NCI-H69 (cell line): Measurements from ENCODE around the gene CAPN1.

Source experiments
- DNase-seq: peaks from one replicate; lab custom pipeline; 2025; lab: John Stamatoyannopoulos, UW

Gene CAPN1

DNA sequence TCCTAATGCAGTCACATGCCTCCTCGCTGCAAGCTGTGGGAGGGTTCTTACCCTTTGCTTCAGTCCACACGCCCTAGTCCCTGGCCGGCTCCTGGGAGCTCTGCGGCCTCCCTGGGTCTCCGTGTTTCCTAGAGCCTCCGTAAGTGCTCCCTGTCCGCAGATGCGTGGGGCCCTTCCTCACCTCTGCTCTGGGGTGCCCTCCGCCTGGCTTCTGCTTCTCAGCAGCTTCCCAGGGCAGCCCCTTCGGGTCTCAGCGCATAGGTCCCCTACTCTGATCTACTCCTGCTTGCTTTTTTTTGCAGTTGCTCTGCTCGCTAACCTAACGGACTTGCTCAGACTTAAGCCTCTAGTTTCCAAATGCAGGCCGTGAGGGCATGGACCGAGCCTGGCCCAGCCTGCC is 22.4 kb downstream of the CAPN1 start:
- DNase-seq = no peak

GRCh38 chr11:65204646-65205601 is 23.2 kb downstream of the CAPN1 start:
- DNase-seq = peak; percentile 74

DNA sequence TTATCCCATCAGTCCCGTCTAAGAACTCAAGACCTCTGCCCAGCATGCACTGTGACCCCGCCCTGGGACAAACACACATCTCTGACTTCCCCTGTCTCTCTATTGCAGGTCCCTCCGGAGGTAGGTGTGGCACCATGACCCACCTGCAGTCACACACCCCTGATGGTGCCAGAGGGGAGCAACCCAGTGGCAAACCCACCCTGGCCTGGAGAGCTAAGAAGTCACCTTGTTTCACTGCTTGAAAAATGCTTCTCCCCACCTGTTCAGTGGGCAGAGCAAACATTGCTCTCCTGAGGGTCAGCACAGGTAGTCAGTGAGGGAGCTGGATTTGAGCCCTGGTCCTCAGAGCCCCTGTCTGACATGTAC is 23.9 kb downstream of the CAPN1 start:
- no peak for DNase-seq

- DNase-seq = no peak
Observed at GRCh38 chr11:65206441-65206841, 24.7 kb downstream of the CAPN1 start.

DNA sequence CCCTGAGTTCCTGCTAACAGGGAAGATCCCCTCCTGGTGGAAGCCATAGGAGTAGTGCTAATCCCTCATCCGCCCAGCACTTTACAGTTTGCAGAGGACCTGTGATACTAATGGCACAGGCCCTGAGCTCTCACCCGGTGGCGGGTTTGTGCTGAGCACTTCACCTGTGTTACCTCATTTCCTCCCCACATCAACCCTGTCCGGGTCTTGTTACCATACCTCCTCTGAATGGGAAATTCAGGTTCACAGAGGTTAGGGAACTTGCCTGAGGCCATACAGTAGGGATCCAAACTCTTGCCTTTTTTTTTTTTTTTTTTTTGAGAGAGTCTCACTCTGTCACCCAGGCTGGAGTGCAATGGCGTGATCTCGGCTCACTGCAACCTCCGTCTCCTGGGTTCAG is 25.2 kb downstream of the CAPN1 start:
- no peak for DNase-seq

DNA sequence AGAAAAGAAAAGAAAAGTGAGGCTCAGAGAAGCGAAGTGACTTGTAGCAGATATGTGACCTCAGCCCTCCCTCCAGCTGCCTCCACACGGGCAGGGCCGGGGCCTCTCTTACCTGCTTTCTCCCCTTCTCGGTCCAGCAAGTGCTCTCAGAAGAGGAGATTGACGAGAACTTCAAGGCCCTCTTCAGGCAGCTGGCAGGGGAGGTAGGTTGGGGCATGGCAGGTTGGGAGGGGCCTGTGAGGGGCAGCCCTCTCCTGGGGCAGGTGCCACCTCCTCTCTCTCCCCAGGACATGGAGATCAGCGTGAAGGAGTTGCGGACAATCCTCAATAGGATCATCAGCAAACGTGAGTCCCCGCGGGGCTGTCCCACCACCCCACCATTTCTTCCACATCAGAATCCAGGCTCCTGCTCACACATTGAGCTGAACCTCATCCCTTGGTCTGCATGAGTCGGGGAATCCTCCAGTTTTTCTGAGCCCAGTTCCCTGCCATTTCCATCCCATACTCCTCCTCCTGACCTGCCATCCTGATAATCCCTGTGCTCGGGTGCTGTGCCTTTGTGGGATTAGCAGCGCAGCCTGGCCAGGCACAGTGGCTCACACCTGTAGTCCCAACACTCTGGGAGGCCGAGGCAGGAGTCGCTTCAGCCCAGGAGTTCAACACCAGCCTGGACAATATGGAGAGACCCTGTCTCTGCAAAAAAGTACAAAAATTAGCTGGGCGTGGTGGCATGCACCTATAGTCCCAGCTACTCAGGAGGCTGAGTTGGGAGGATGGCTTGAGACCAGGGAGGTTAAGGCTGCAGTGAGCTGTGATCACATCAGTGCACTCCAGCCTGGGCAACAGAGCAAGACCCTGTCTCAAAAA is 26.4 kb downstream of the CAPN1 start:
- no peak for DNase-seq

GRCh38 chr11:65208785-65209710 is 27.3 kb downstream of the CAPN1 start:
- DNase-seq = no peak

DNA sequence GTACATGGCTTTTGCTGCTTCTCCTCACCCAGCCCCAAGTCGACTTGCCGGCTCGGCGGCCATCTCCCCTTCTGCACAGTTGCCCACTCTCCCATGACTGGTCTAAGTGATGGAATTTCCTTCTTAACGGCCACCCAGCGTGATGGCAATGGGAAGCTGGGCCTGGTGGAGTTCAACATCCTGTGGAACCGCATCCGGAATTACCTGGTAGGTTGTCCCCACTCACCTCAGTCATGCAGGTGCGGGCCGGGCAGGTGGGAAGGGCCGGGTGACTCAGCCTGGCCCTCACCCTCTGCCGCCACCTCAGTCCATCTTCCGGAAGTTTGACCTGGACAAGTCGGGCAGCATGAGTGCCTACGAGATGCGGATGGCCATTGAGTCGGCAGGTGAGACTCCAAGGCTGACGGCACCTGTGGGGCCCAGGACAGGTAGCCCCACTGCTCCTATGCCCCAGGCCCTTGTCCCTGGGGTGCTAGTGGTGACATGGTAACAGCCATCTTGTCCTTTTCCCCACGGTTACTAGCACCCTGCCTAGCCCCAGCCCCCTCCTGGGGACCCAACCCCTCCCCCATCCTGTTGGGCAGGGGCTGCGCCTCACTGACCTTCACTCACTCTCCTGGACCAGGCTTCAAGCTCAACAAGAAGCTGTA is 28.1 kb downstream of the CAPN1 start:
- DNase-seq = no peak

DNA sequence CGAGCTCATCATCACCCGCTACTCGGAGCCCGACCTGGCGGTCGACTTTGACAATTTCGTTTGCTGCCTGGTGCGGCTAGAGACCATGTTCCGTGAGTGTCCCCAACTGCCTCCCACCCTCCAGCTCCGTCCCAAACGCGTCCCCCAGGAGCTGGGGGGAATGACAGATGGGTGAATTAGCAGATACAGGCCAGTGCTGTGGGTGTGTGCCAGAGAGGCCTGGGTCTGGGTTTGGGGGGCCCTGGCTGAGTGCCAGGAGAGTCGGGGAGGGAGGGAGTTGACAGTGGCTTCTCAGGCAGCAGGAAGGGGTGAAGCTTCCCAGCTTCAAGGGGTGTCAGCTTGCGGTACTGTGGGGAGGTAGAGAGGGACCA is 28.6 kb downstream of the CAPN1 start:
- DNase-seq = no peak

DNA sequence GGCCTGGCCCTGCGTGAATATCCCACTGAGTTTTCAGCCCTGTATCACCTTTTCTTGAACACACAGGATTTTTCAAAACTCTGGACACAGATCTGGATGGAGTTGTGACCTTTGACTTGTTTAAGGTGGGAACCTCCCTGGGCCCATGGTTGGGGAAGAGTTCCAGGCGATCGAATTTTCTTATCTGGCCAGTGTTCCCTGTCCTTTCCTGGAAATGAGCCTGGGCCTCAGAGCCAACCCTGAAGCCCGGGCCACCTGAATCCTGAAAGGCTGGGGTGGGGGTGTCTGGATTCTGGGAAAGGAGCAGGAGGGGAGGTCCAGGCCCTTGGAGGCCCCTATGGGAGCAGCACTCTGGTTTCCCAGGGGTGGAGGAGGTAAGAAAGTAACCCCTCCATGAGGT is 29.0 kb downstream of the CAPN1 start:
- no peak for DNase-seq

- no peak for DNase-seq
Observed at GRCh38 chr11:65211293-65212105, 29.8 kb downstream of the CAPN1 start.

DNA sequence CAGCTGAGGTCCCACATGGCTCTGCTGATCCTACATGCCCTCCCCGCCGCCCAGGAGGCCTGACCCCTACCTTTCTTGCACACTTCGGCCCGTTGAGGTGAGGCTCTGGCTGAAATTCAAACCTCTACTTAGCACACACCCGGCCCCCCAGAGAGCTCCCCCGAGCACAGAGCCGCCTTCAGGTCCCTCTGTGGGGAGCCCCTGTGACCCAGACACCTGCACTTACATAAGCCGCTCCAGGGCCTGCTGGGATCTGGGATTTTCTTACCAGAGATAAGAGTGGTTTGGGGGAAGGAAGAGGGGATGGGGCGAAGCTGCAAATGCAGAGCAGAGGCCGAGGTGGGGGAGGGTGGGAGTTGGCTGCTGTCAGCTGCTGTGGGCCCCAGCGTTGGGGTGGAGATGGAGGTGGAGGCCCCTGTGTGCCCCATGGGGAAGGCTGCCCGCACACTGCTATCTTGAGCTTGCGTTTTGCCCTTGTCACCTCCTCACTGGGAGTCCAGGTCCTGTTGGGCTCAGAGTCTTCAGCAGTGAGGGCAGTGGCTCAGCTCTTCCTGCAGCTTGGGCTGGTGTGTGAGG is 30.6 kb downstream of the CAPN1 start:
- DNase-seq = no peak

- DNase-seq = peak; percentile 55
Observed at GRCh38 chr11:65213322-65214211, 31.8 kb downstream of the CAPN1 start.

- no peak for DNase-seq
Observed at GRCh38 chr11:65214212-65214845, 32.6 kb downstream of the CAPN1 start.

DNA sequence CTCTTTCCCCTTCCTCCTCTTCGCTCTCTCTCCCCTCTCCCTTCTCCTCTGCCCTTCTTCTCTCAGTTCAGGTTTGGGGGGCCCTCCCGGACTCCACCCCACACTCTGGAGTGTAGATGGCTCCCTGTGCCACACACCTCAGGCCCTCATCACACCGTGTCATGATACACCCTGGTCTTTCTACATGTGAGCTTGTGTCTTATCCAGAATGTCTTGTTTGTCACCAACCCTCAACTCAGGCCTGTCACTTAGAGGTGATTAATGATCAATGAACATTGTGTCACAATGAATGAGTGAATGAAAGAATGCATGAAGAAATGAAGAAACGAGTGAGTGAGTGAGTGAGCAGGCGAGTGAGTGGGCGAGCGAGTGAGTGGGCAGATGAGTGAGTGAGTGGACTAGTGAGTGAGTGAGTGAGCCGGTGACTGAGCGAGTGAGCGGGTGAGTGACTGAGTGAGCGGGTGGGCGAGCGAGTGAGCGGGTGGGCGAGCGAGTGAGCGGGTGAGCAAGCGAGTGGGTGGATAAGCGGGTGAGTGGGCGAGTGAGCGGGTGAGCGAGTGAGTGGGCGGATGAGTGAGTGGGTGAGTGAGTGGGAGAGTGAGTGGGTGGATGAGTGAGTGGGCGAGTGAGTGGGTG is 33.8 kb downstream of the CAPN1 start:
- DNase-seq = no peak

GRCh38 chr11:65216830-65217229 is 35.1 kb downstream of the CAPN1 start:
- DNase-seq = no peak

DNA sequence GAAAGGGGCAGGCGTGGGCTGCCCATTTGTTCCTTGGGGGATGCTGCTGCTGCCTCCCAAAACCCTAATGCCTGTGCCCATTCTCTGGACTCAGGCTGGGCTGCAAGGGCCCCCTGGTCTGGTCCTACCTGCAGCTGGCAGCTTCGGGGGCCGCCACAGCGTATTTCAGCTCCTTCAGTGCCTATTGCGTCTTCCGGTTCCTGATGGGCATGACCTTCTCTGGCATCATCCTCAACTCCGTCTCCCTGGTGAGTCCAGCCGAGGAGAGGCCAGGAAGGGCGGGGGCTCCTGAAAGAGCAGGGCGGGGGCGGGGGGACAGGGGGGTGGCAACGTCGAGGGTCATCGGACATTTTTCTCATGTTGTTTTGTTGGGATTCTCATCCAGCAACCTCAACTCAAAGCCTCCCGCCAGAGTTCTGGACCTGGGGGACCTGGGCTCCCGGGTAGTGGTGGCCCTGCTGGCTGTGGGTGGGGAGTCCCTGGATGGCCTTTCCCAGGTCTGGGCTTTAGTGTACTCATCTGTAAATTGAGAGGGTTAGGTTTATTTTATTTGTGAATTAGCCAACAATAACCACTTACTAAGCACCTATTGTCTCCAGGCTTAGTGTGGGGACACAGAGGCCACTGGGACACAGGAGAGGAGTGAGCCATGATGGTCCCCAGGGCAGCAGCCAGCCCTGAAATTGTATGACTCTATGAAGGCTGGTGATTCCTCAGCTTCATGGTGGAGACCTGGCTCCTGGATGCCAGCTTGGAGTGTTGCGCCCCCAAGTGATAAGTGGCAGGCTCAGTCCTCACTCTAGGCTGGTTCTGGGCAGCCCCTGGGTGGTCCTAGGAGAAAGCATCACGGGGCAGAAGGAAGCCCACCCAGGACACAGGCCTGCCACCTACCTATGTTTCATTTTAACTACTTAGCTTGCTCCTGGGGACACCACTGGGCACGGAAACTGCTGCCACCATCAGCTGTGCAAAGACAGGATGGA is 36.0 kb downstream of the CAPN1 start:
- DNase-seq = no peak
